Uterus (tissue), 4 donors: Measurements from ENCODE around the gene RUBCNL. TPM values are rescaled to one million over a fixed set of nuclear protein-coding genes. Genes with fewer than 3 reads are reported as not detected.

ENCODE experiments used
- DNase-seq, 2 donors: peaks; one replicate each; pipeline ENCODE4 v3.0.0-alpha.2; 2019 to 2020
- H3K27ac ChIP-seq, 2 donors: fragments of 200-600 bp; sonication (generic); 1 replicate in 1 of 2; 2 replicates in 1 of 2; pipeline ENCODE4 v1.5.1; 2016 to 2018
- H3K27me3 ChIP-seq, 2 donors: fragments of 200-600 bp; sonication (generic); one replicate each; pipeline ENCODE4 v1.5.1; 2018 to 2019; ENCODE audit warnings: control low read depth in 1 of 2
- H3K36me3 ChIP-seq, 2 donors: fragments of 200-600 bp; sonication (generic); one replicate each; pipeline ENCODE4 v1.5.1; 2019; ENCODE audit warnings: control low read depth in 1 of 2
- H3K4me1 ChIP-seq, 2 donors: fragments of 200-600 bp; sonication (generic); one replicate each; pipeline ENCODE4 v1.5.1; 2018 to 2019; ENCODE audit warnings: control low read depth in 1 of 2
- H3K4me3 ChIP-seq, 2 donors: fragments of 200-600 bp; sonication (generic); 1 replicate in 1 of 2; 2 replicates in 1 of 2; pipeline ENCODE4 v1.5.1; 2018 to 2019; ENCODE audit warnings: mild to moderate bottlenecking in 1 of 2
- H3K9me3 ChIP-seq, 2 donors: fragments of 200-600 bp; sonication (generic); one replicate each; pipeline ENCODE4 v1.5.1; 2019; ENCODE audit warnings: control low read depth in 1 of 2
- POLR2A ChIP-seq, 2 donors: fragments of 450-650 bp; IDR thresholded peaks; one replicate each; pipeline ENCODE4 v1.6.1; 2016; ENCODE audit warnings: antibody characterized with exemption in 2 of 2, mild to moderate bottlenecking in 1 of 2, moderate library complexity in 1 of 2
- intact Hi-C: fragments of 100-400 bp; cut with DNase I; formaldehyde crosslinking; loops from one replicate; pipeline ENCODE4 v1.15.1; 2023; ENCODE audit warnings: low total_unique reads
- total RNA-seq, 4 donors: library from RNA; depleted of rRNA in 3 of 4; stranded (reverse); fragments of >200 nt in 3 of 4; gene quantifications; one replicate each; pipeline versions ENCODE4 v1.1.0 to v1.2.4, GENCODE V29; 2014 to 2023
- TF ChIP-seq, protein P1 (sequence below), 4 experiments: fragments of 200-600 bp in 2 of 4; fragments of 450-650 bp in 2 of 4; sonication (generic) in 2 of 4; IDR thresholded peaks; one replicate each; pipeline ENCODE4 v1.5.1; 2016 to 2019; ENCODE audit warnings: antibody characterized with exemption in 4 of 4, mild to moderate bottlenecking in 2 of 4, moderate library complexity in 1 of 4
- donor health status: DM: yes; HTN: yes; CAD: no.

Gene RUBCNL
- total RNA-seq, 4 donors from 2014 or later: 0.59 to 11.8 (median 3.3) TPM

DNA sequence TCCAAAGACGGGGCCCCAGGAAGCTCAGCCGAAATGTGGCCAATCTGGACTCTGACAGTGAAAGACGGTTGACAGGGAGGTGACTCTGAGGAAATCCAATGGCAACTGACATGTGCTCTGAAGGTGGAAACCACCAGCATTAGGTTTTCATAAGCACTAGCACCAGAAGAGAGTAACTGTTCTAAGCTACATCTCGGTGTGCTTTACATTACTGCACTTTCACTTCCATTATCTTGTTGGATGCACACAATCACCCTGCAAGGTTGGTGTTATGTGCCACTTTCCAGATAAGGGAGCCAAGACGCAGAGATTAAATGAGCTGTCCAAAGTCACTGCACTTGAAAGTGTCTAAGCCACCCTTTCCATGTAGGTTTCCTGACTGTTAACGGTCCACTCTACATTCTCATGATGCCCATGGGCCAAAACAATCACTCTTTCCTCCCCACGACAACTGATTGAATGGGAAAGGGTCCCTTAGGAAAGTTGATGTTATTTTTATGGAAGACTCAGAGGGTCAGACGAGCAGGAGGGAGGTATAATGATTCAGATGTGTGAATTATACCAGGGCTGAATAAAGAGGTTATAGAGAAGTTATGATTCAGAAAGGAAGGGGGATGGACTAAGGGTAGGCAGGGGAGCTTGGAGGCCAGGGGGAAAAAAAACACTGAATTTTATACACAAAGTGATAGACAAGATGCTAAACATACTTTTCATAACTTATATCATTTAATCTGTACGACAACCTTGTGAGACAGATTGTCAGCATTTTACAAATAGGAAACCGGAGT lies 52.8 kb downstream of the RUBCNL start:
- Histone ChIP-seq H3K4me1 (no peaks in the 10 kb centered on the region), H3K9me3 (no peaks in the 10 kb centered on the region), H3K4me3 (no peak overlapping the region), H3K36me3 (no peaks in the 10 kb centered on the region), H3K27me3 (no peaks in the 10 kb centered on the region), H3K27ac (no peak overlapping the region)
- TF ChIP-seq, protein P1, sequence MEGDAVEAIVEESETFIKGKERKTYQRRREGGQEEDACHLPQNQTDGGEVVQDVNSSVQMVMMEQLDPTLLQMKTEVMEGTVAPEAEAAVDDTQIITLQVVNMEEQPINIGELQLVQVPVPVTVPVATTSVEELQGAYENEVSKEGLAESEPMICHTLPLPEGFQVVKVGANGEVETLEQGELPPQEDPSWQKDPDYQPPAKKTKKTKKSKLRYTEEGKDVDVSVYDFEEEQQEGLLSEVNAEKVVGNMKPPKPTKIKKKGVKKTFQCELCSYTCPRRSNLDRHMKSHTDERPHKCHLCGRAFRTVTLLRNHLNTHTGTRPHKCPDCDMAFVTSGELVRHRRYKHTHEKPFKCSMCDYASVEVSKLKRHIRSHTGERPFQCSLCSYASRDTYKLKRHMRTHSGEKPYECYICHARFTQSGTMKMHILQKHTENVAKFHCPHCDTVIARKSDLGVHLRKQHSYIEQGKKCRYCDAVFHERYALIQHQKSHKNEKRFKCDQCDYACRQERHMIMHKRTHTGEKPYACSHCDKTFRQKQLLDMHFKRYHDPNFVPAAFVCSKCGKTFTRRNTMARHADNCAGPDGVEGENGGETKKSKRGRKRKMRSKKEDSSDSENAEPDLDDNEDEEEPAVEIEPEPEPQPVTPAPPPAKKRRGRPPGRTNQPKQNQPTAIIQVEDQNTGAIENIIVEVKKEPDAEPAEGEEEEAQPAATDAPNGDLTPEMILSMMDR (IDR thresholded peaks at IDR 0.05): no peak
- no peak for TF ChIP-seq POLR2A (IDR thresholded peaks at IDR 0.05)
- intact Hi-C loops: no loop called here
- no peak for DNase-seq

DNA sequence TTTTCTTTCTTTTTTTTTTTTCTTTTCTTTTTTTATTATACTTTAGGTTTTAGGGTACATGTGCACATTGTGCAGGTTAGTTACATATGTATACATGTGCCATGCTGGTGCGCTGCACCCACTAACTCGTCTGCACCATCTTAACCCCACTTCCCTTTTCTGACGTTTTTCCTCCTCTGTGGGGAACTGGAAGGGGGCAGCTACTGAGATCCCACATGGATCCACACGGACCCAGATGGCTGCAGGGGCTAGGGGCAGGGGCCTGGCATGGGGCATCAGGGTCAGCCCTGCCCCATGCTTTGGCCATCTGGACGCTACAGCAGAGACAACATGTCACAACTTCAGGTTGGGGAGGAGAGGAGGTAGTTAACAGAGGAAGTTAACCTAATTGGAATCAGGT lies 54.3 kb downstream of the RUBCNL start:
- intact Hi-C loops: no loop called here

DNA sequence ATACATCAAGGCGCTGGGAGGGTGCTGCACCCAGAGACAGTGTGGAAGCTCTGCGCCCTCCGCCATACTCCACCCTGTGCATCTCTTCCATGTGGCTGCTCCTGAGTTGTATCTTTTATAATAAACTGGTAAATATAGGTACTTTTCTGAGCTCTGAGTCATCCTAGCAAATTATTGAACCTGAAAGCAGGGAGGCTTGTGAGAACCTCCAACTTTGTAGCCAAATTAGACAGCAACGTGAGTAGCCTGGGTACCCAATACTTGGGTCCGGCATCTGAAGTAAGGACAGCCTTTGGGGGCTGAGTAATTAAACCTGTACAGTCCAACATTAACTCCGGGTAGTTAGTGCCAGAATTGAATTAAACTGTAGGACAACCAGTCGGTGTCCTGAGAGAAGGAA lies 57.4 kb downstream of the RUBCNL start:
- no peak overlapping the region for H3K4me3 ChIP-seq
- intact Hi-C loops: no loop called here
- H3K9me3 ChIP-seq: no peaks in the 10 kb centered on the region
- no peak overlapping the region for H3K27ac ChIP-seq
- DNase-seq: no peak
- no peaks in the 10 kb centered on the region for H3K4me1 ChIP-seq
- TF ChIP-seq POLR2A (IDR thresholded peaks at IDR 0.05): no peak
- TF ChIP-seq, protein P1 (IDR thresholded peaks at IDR 0.05): no peak
- no peaks in the 10 kb centered on the region for H3K27me3 ChIP-seq
- no peaks in the 10 kb centered on the region for H3K36me3 ChIP-seq

More for the DNA sequence above, 54.3 kb downstream of the RUBCNL start:
- Histone ChIP-seq H3K9me3 (no peaks in the 10 kb centered on the region), H3K4me1 (no peaks in the 10 kb centered on the region), H3K4me3 (no peak overlapping the region), H3K27ac (no peak overlapping the region), H3K27me3 (no peaks in the 10 kb centered on the region), H3K36me3 (no peaks in the 10 kb centered on the region)
- no peak for DNase-seq
- TF ChIP-seq, protein P1 (IDR thresholded peaks at IDR 0.05): no peak
- TF ChIP-seq POLR2A (IDR thresholded peaks at IDR 0.05): no peak

GRCh38 chr13:46327246-46327645 lies 59.8 kb downstream of the RUBCNL start:
- no peak overlapping the region for H3K4me3 ChIP-seq
- no peaks in the 10 kb centered on the region for H3K4me1 ChIP-seq
- no peaks in the 10 kb centered on the region for H3K27me3 ChIP-seq
- no peak overlapping the region for H3K27ac ChIP-seq
- H3K9me3 ChIP-seq: no peaks in the 10 kb centered on the region
- TF ChIP-seq, protein P1 (IDR thresholded peaks at IDR 0.05): no peak
- no peak for TF ChIP-seq POLR2A (IDR thresholded peaks at IDR 0.05)
- H3K36me3 ChIP-seq: no peaks in the 10 kb centered on the region
- no peak for DNase-seq
- intact Hi-C loops: no loop called here

DNA sequence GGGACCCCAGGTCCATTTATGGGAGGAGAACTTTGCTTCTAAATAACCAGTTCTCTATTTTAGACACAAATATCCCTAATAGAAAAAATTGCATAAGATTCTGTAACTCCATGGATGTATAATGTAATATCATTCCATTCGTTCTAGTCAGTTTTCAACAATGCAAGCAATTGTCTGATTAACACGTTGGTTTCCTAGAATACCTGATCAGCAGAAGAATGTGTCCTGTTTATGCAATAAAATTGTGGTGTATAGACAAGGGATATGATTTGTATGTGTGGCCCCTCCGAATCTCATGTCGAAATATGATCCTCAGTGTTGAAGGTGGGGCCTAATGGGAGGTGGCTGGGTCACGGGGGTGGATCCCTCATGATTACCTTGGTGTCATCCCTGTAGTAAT lies 62.1 kb downstream of the RUBCNL start:
- Histone ChIP-seq H3K36me3 (no peaks in the 10 kb centered on the region), H3K27me3 (no peaks in the 10 kb centered on the region), H3K4me1 (no peaks in the 10 kb centered on the region), H3K4me3 (no peak overlapping the region), H3K27ac (no peak overlapping the region), H3K9me3 (no peaks in the 10 kb centered on the region)
- TF ChIP-seq, protein P1 (IDR thresholded peaks at IDR 0.05): no peak
- no peak for TF ChIP-seq POLR2A (IDR thresholded peaks at IDR 0.05)
- intact Hi-C loops: no loop called here
- DNase-seq: no peak
